Right atrium auricular region (tissue), 2 donors: ENCODE measurements around the gene E4F1. TPM values are rescaled to one million over a fixed set of nuclear protein-coding genes. Genes with fewer than 3 reads are reported as not detected.
A peak's percentile ranks its signal among the peaks of the same experiment; 100 is the strongest.

ENCODE experiments used
- DNase-seq: peaks from one replicate; pipeline ENCODE4 v3.0.0-alpha.2; 2019; ENCODE audit warnings: low spot score
- H3K27ac ChIP-seq, 2 donors: fragments of 200-600 bp; sonication (generic); 1 replicate in 1 of 2; 2 replicates in 1 of 2; pipeline ENCODE4 v1.5.1; 2016 to 2019
- H3K27me3 ChIP-seq, 2 donors: fragments of 200-600 bp; sonication (generic); one replicate each; pipeline versions ENCODE4 v1.5.1 to v1.6.0; 2017 to 2019
- H3K36me3 ChIP-seq: fragments of 200-600 bp; sonication (generic); one replicate; pipeline ENCODE4 v1.5.1; 2016
- H3K4me1 ChIP-seq, 2 donors: fragments of 200-600 bp; sonication (generic); one replicate each; pipeline versions ENCODE4 v1.5.1 to v1.6.0; 2017 to 2019
- H3K4me3 ChIP-seq, 2 donors: fragments of 200-600 bp; sonication (generic); 1 replicate in 1 of 2; 2 replicates in 1 of 2; pipeline ENCODE4 v1.5.1; 2017 to 2019; ENCODE audit warnings: mild to moderate bottlenecking in 1 of 2, moderate library complexity in 1 of 2
- H3K9me3 ChIP-seq, 2 donors: fragments of 200-600 bp; sonication (generic); one replicate each; pipeline ENCODE4 v1.5.1; 2019
- CTCF ChIP-seq, 2 donors: fragments of 200-600 bp; sonication (generic); IDR thresholded peaks; one replicate each; pipeline ENCODE4 v1.5.1; 2019; ENCODE audit warnings: antibody characterized with exemption in 2 of 2
- total RNA-seq, 2 donors: library from RNA; depleted of rRNA; stranded (reverse); fragments of >200 nt; gene quantifications; one replicate each; pipeline ENCODE4 v1.1.0, GENCODE V29; 2016

The E4F1 gene
- total RNA-seq, 2 donors from 2014 or later: 10.0 to 16.7 TPM

- H3K4me1 ChIP-seq: peaks cover 0 to 33% of the 10 kb centered on the region in 2 donors
- DNase-seq: no peak
- no peak for TF ChIP-seq CTCF (IDR thresholded peaks at IDR 0.05)
- no peaks in the 10 kb centered on the region for H3K27me3 ChIP-seq
- no peak overlapping the region for H3K27ac ChIP-seq
- peaks cover 30% of the 10 kb centered on the region for H3K36me3 ChIP-seq
- H3K9me3 ChIP-seq: no peaks in the 10 kb centered on the region
- H3K4me3 ChIP-seq: no peak overlapping the region
These were observed 15.1 kb upstream of the E4F1 start for GRCh38 chr16:2208308-2208707.

DNA sequence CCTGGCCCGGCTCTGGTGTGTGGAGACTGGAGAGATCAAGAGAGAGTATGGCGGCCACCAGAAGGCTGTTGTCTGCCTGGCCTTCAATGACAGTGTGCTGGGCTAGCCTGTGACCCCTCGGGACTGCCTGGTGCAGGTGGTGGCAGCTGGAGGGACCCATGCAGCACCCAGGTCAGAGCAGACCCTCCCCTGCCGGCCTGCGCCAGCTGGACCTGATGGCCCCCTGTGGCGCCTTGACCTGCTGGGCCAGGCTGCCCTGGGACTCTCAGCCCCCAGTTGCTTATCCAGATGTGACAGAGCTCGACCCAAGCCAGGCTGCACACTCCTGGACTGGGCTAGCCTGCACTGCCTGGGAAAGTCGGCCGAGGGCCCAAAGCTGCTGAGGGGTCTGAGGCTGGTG lies 14.6 kb upstream of the E4F1 start:
- Histone ChIP-seq H3K27me3 (no peaks in the 10 kb centered on the region), H3K36me3 (peaks cover 30% of the 10 kb centered on the region), H3K4me3 (no peak overlapping the region), H3K9me3 (no peaks in the 10 kb centered on the region), H3K27ac (no peak overlapping the region), H3K4me1 (peaks cover 0 to 38% of the 10 kb centered on the region in 2 donors)
- DNase-seq: no peak
- TF ChIP-seq CTCF (IDR thresholded peaks at IDR 0.05): no peak

- H3K27ac ChIP-seq: no peak overlapping the region
- peaks cover 0 to 41% of the 10 kb centered on the region in 2 donors for H3K4me1 ChIP-seq
- DNase-seq: no peak
- no peaks in the 10 kb centered on the region for H3K27me3 ChIP-seq
- peaks cover 30% of the 10 kb centered on the region for H3K36me3 ChIP-seq
- H3K9me3 ChIP-seq: no peaks in the 10 kb centered on the region
- no peak for TF ChIP-seq CTCF (IDR thresholded peaks at IDR 0.05)
- no peak overlapping the region for H3K4me3 ChIP-seq
These were observed 14.0 kb upstream of the E4F1 start for GRCh38 chr16:2209258-2210008.

DNA sequence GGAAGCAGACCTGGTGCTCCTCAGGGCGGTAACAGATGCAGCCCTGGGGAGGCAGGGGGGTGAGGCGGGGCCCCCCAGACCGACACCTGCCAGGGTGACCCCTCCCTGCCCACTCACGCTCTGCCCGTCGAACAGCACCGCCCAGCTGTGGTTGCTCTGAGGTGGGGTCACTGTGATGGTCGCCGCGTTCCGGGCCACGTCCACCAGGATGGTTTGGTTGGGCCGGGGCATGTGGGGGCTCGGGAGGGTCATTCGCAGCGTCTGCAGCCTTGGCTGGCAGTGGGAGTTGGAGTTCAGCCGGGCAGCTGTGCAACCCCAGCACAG lies 13.4 kb upstream of the E4F1 start:
- Histone ChIP-seq H3K9me3 (no peaks in the 10 kb centered on the region), H3K27me3 (no peaks in the 10 kb centered on the region), H3K27ac (no peak overlapping the region), H3K36me3 (peaks cover 30% of the 10 kb centered on the region), H3K4me1 (peaks cover 0 to 37% of the 10 kb centered on the region in 2 donors), H3K4me3 (no peak overlapping the region)
- no peak for DNase-seq
- TF ChIP-seq CTCF (IDR thresholded peaks at IDR 0.05): no peak

DNA sequence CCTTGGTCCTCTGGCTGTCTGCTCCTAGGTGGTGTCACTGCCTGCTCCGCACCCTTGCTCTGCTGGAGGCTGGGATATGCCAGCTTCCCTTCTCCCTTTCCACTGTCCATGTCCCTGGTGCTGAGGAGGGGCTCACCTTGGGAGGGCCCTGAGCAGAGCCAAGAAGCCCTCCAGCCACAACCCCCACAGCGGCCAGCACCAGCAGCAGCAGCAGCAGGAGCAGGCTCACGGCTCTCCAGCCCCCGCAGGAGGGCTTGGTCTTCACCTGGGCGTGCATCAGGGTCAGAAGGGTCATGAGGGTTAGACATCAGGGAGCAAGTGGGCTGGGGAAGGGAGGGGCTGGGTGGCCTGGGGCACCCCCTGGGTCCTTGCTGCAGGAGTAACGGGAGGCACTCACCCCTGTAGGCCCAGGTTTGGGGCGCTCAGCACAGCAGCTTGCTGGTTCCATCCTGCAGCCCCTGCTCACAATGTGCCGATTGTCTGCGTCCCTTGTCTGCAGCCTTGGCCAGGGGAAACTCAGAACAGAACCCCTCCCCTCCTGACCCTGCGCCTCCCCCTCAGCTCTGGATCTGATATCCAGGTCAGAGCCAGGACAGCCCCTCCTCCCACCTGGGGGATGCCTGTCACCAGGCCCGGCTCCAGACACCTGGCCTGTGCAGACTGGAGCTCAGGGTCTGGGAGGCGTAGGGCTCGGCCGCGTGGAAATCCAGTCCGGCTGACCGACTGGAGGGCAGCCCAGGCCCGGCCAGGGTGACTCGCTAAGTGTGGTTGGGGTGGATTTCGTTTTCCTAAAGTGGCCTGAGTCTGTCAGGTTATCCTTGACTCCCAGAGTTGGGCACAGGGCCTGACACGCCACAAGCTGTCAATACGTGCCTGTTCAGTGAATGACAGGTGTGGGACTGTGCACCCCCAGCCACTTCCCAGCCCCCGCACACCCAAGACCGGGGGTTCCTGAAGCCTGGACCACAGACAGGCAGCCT lies 12.7 kb upstream of the E4F1 start, which contains the start of gene BRICD5:
TSS of gene BRICD5 (minus strand) at position 478 of the 980 bp plus-strand sequence. CDS start at position 448, 30 bp downstream.
- H3K9me3 ChIP-seq: no peaks in the 10 kb centered on the region
- peaks cover 30% of the 10 kb centered on the region for H3K36me3 ChIP-seq
- TF ChIP-seq CTCF (IDR thresholded peaks at IDR 0.05): no peak
- H3K4me3 ChIP-seq: no peak within 1 kb of the TSS
- no peak for DNase-seq
- H3K27ac ChIP-seq: peak within 1 kb of the TSS; percentile 85
- H3K4me1 ChIP-seq: peaks cover 0 to 40% of the 10 kb centered on the region in 2 donors
- no peaks in the 10 kb centered on the region for H3K27me3 ChIP-seq
